HG02973 (cell line): ENCODE measurements around the gene TSPAN10.
A peak's percentile ranks its signal among the peaks of the same experiment; 100 is the strongest.
"Not testable (repeated sequence)": the region's sequence is repeated elsewhere in the genome, so short reads cannot be mapped to it uniquely, and the experiment has no call there.

Experiments used
- ATAC-seq: cut with Tn5 transposase; IDR thresholded peaks from one replicate; pipeline ENCODE4 v1.9.1; 2021; ENCODE audit warnings: moderate library complexity; ENCODE audit not compliant: unreplicated experiment

Gene TSPAN10

DNA sequence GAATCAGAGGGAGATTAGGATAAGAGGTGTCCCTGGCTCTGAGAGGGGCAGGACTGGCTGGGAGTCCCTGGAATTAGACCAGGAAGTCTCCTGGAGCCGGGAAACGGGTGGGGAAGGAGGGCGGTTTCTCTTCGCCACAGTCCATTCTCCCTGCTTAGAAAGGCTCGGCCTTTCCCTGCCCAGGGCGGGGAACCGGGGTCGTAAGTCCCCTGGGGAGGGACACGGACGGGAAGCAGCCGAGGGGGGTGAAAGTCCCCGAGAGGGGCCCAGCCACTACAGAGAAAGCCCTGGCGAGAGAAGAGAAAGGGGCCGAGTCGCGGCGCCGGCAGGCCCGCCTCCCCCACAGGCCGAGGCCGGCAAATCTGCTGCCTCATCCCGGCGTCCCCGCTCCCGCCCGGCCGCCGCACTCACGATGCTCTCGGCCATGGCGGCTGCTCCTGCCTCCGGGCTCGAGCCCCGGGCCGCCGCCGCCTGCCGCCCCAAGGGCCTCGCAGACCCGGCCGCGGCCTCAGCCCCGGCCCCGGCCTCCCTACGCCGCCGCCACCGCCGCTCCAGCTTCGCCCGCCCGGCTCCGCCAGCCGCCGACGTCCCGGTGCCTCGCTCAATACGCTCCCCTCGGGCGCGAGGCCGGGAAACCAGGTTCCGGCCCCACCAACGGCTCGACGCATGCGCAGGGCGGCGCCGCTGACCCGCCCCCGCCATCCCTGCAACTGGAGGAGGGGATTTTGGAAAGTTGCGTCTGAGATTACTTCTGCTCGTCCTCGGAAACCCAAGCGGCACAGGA, at the start of gene TSPAN10, which contains the start of gene NPLOC4:
TSPAN10 (plus strand) TSS at position 692 of the 784 bp plus-strand sequence. CDS start 5,217 bp downstream, outside the sequence.
NPLOC4 (minus strand) TSS at position 608 of the 784 bp plus-strand sequence; CDS start at position 426, 182 bp downstream.
- peak; percentile 85 for ATAC-seq

GRCh38 chr17:81589612-81590011, 47.4 kb upstream of the TSPAN10 start:
- no peak for ATAC-seq

DNA sequence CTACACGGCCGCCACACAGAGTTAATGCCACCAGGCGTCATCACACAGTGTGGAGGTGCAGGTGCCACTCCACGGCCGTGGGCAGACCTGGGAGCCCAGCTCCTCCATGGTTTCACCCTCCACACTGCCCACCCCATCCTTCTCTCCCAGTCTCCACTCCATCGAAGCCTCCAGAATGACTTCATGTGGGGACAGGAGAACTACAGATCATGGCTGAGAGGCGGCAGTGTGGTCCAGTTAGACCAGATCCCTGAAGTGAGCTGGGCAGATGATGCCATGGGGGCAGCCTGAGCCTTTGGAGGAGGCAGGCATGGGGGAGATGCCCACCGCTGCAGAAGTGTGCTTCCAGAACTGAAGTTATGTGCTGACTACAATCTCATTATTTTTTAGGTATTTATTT, 46.9 kb upstream of the TSPAN10 start:
- no peak for ATAC-seq

DNA sequence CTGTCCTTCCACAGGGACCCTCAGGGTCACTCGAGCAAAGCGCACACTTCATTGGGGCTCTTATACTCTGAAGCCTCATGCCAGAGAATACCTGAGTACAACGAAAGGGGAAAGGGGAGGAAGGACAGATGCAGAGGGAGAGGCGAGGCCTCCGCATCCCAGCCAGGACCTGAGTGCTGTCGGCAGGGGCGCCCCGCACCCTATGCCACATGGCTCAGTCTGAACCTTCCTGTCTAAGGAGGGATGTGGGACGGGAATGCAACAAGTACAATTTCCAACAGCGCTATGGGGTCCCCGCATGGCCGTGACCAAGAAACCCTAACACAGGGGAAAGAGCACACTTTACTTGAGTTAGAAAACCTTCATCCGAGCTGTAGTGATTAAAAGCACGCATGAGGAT, 45.0 kb upstream of the TSPAN10 start:
- no peak for ATAC-seq

DNA sequence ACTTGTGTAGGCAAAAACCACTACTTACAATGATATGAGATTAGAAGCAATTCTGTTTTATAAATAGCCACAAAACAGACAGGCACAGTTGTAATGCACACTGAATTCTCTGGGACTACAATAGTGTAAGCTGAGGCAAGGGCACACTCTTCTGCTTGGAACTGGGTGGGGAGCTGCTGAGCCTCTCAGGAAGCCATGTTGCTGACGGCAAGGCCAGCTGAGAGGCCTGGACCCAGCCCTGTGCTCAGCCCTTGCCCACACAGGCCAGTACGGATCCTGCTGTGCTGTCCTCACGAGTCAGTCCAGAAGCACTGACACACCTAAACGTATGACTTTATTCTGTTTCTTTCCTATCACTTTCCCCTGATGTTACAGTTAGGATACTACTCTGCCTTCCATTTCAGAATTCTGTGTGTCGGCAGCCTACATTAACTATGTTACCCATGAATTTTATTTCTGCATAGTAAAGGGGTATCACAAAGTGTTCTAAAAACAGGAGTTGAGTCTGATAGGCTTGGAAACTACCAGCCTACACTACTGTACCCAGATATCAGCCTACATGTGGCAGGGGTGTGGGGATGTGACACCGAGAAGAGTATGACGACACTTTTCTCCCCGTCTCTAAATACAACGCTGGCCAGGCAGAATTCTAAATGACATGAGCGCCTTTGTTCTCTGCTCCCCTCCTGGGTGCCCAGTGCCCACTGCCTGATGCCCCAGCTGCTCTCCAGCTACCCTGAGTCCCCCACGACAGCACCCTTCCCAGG, 43.7 kb upstream of the TSPAN10 start:
- ATAC-seq: no peak

DNA sequence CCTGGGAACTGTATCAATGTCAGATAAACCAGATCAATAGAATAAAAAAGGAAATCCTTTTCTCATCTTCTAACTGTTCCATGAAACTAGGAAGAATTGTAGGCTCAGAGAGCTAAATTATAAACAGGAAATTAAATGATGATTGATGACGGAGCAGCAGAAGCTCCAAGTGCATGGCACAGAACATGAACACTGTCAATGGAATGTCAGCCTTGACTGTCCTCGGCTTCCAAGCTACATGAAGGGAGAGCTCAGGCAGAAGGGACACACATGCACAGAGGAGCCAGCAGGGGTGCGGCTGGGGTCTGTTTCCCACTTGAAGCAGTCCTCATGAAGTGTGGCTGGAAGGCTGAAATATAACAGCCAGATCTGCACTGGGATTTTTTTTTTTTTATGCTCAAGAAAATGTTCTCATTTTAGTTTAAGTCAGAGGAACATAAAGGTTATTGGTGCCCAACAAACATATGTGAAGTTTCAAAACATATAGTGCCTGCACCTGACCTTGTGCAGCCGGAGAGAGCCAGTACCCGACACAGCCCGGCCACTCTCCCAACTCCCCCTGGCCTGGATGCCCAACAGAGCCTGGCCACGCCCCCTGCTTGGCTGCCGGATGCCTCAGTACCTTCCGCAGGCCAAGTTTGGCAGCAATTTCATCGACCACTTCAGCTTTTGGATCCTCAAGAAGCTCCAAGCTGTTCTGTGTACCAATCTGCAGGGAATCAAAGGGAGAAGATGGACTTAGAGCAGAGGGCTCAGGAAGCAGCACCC, 37.1 kb upstream of the TSPAN10 start:
- ATAC-seq: no peak

GRCh38 chr17:81601525-81602120, 35.4 kb upstream of the TSPAN10 start:
- ATAC-seq: no peak

- no peak for ATAC-seq
Measured at GRCh38 chr17:81603846-81604610, 33.0 kb upstream of the TSPAN10 start.

- no peak for ATAC-seq
Measured at GRCh38 chr17:81607431-81607830, 29.6 kb upstream of the TSPAN10 start.

GRCh38 chr17:81608082-81608481, 28.9 kb upstream of the TSPAN10 start:
- no peak for ATAC-seq

DNA sequence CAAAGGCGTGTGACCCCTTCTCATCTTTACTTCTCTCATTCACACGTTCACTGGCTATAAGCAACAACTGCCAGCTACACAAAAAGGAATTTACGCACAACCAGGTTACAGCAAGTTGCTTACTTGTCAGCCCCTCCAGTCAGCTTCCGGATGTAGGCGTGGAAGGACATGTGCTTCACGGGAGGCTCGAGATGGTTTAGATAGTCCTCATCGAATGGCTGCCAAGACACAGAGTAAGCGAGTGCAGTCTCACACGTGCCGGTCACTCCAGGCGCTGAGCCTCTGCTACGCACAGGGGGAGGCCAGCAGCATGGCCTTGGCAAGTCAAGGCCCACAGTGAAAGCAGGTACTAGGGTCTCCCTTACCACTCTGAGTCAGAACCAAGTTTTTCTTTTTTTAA, 28.4 kb upstream of the TSPAN10 start:
- ATAC-seq: no peak

GRCh38 chr17:81609541-81610311, 27.3 kb upstream of the TSPAN10 start:
- no peak for ATAC-seq

- ATAC-seq: no peak
Measured at GRCh38 chr17:81612172-81612970, 24.6 kb upstream of the TSPAN10 start.

DNA sequence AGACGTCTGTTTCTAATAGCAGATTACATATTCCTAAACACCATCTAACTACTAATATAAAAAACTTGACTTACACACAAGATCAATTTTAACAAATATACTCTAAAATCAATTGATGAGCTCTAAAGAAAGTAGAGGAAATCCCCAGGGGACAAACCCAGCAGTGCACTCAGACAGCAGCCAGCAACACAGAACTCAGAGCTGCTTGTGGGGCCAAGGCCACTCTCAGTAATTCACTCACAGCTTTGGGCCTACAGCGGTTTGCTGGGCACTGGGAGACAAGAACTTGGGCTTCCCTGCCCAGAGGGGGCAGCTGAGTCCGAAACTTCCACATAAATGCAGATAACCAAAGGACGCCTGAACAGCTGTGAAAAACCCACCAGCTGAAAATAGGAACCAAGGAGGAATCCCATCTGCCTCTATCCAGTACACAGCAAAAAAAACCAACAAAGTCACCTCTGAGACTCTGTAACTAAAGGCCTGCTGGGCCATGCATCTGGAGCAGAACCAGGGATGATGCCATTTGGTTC, 21.5 kb upstream of the TSPAN10 start:
- no peak for ATAC-seq

- no peak for ATAC-seq
Measured at GRCh38 chr17:81616877-81617276, 20.1 kb upstream of the TSPAN10 start.

DNA sequence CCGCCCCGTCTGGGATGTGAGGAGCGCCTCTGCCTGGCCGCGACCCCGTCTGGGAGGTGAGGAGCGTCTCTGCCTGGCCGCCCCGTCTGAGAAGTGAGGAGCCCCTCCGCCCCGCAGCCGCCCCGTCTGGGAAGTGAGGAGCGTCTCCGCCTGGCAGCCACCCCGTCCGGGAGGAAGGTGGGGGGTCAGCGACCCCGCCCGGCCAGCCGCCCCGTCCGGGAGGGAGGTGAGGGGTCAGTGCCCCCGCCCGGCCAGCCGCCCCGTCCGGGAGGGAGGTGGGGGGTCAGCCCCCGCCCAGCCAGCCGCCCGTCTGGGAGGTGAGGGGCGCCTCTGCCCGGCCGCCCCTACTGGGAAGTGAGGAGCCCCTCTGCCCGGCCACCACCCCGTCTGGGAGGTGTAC, 18.7 kb upstream of the TSPAN10 start:
- not testable (repeated sequence) for ATAC-seq

GRCh38 chr17:81621494-81622130, 15.4 kb upstream of the TSPAN10 start:
- ATAC-seq: no peak

DNA sequence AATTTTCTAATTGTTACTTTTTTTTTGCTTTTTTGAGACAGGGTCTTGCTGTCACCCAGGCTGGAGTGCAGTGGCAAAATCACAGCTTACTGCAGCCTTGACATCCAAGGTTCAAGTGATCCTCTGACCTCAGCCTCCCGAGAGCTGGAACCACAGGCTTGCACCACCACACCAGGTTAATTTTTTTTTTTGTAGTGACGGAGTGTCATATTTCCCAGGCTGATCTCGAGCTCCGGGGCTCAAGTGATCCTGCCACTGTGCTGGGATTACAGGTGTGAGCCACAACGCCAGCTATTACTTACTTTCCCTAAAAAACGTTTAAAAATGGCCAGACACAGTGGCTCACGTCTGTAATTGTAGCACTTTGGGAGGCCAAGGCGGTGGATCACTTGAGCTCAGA, 6.7 kb upstream of the TSPAN10 start:
- no peak for ATAC-seq
